Epithelial cell of proximal tubule (primary cell): ENCODE measurements around the gene UBR4. TPM values are rescaled to one million over a fixed set of nuclear protein-coding genes. Genes with fewer than 3 reads are reported as not detected.
"Not testable (repeated sequence)": the region's sequence is repeated elsewhere in the genome, so short reads cannot be mapped to it uniquely, and the experiment has no call there.

Experiments
- DNase-seq: peaks from one replicate; pipeline ENCODE4 v3.0.0-alpha.2; 2011; ENCODE audit warnings: low read depth
- H3K4me3 ChIP-seq: 2 replicates; pipeline ENCODE4 v1.5.1; 2011; ENCODE audit warnings: low read depth, mild to moderate bottlenecking, low read length
- CTCF ChIP-seq: conservative IDR thresholded peaks from 2 replicates; pipeline ENCODE4 v1.5.1; 2012; ENCODE audit warnings: low read depth, mild to moderate bottlenecking, low read length
- total RNA-seq: library from RNA; depleted of rRNA; stranded (reverse); fragments of >200 nt; gene quantifications from 2 replicates; pipeline ENCODE4 v1.2.3, GENCODE V29; 2015

Gene UBR4
- total RNA-seq, 1 donor from 2014 or later, result 78.3 TPM

GRCh38 chr1:19229229-19229628 lies 19.2 kb upstream of the UBR4 start:
- no peak for DNase-seq
- H3K4me3 ChIP-seq, result no peak overlapping the region
- TF ChIP-seq CTCF, result no peak

- DNase-seq, result no peak
- no peak overlapping the region for H3K4me3 ChIP-seq
- no peak for TF ChIP-seq CTCF
Observed at GRCh38 chr1:19222979-19223824, 13.1 kb upstream of the UBR4 start.

GRCh38 chr1:19222573-19222972 lies 12.5 kb upstream of the UBR4 start:
- no peak for DNase-seq
- H3K4me3 ChIP-seq, result no peak overlapping the region
- TF ChIP-seq CTCF, result no peak

- TF ChIP-seq CTCF, result no peak
- DNase-seq, result no peak
- H3K4me3 ChIP-seq, result no peak overlapping the region
Observed at GRCh38 chr1:19220991-19221390, 10.9 kb upstream of the UBR4 start.

- H3K4me3 ChIP-seq, result no peak overlapping the region
- TF ChIP-seq CTCF, result no peak
- DNase-seq, result no peak
Observed at GRCh38 chr1:19220080-19220846, 10.2 kb upstream of the UBR4 start.

- DNase-seq, result no peak
- H3K4me3 ChIP-seq, result no peak overlapping the region
- no peak for TF ChIP-seq CTCF
Observed at GRCh38 chr1:19219451-19219850, 9.4 kb upstream of the UBR4 start.

GRCh38 chr1:19216585-19216984 lies 6.5 kb upstream of the UBR4 start:
- not testable (repeated sequence) for DNase-seq, H3K4me3 ChIP-seq
